CD4-positive, alpha-beta memory T cell (primary cell): Measurements from ENCODE around the gene TRAF2. TPM values are rescaled to one million over a fixed set of nuclear protein-coding genes. Genes with fewer than 3 reads are reported as not detected.

ENCODE experiments used
- CTCF ChIA-PET: fragments of 350-600 bp; sonication (Branson Sonifier 250); formaldehyde crosslinking; loops from one replicate; lab custom pipeline; 2021; ENCODE audit warnings: inconsistent platforms; ENCODE audit not compliant: partially characterized antibody; lab: Charles Lee
- POLR2A ChIA-PET: fragments of 350-600 bp; sonication (Branson Sonifier 250); formaldehyde crosslinking; loops from one replicate; lab custom pipeline; 2021; ENCODE audit not compliant: partially characterized antibody; lab: Charles Lee
- DNase-seq, 5 donors: peaks; one replicate each; pipeline versions ENCODE4 v3.0.0 to v3.0.0-alpha.2; 2020 to 2022; ENCODE audit warnings: mixed read lengths in 1 of 5
- H3K27ac ChIP-seq: one replicate; pipeline ENCODE4 v1.7.0; 2013; ENCODE audit warnings: low read depth, low read length
- H3K27me3 ChIP-seq: 2 replicates; pipeline ENCODE4 v1.7.0; 2013; ENCODE audit warnings: mild to moderate bottlenecking, low read length, moderate library complexity; ENCODE audit not compliant: insufficient read depth
- H3K36me3 ChIP-seq: 2 replicates; pipeline ENCODE4 v1.7.0; 2013; ENCODE audit warnings: mild to moderate bottlenecking, low read length, moderate library complexity; ENCODE audit not compliant: insufficient read depth
- H3K4me1 ChIP-seq: 2 replicates; pipeline ENCODE4 v1.7.0; 2013; ENCODE audit warnings: mild to moderate bottlenecking, low read length, moderate library complexity; ENCODE audit not compliant: insufficient read depth
- H3K4me3 ChIP-seq, 2 donors: one replicate each; pipeline ENCODE4 v1.7.0; 2013; ENCODE audit warnings: low read length in 2 of 2, mild to moderate bottlenecking in 1 of 2
- H3K9me3 ChIP-seq, 2 donors: one replicate each; pipeline ENCODE4 v1.7.0; 2013; ENCODE audit warnings: low read length in 2 of 2, control low read depth in 1 of 2; ENCODE audit not compliant: control insufficient read depth in 1 of 2
- H3K27ac Mint-ChIP-seq, 7 donors: one replicate each; pipeline ENCODE4 v1.8.0; 2020 to 2021; ENCODE audit warnings: mixed read lengths in 7 of 7, mild to moderate bottlenecking in 6 of 7, inconsistent platforms in 3 of 7, moderate library complexity in 3 of 7
- H3K27me3 Mint-ChIP-seq, 2 donors: one replicate each; pipeline ENCODE4 v1.8.0; 2020 to 2021; ENCODE audit warnings: mixed read lengths in 2 of 2
- H3K36me3 Mint-ChIP-seq, 2 donors: one replicate each; pipeline ENCODE4 v1.8.0; 2020 to 2021; ENCODE audit warnings: mixed read lengths in 2 of 2, inconsistent platforms in 1 of 2, mild to moderate bottlenecking in 1 of 2
- H3K4me1 Mint-ChIP-seq, 4 donors: one replicate each; pipeline ENCODE4 v1.8.0; 2020 to 2021; ENCODE audit warnings: mixed read lengths in 4 of 4, mild to moderate bottlenecking in 1 of 4
- H3K4me3 Mint-ChIP-seq, 8 donors: one replicate each; pipeline ENCODE4 v1.8.0; 2020 to 2021; ENCODE audit warnings: mixed read lengths in 8 of 8, mild to moderate bottlenecking in 7 of 8, moderate library complexity in 6 of 8, inconsistent platforms in 3 of 8
- H3K9me3 Mint-ChIP-seq, 8 donors: one replicate each; pipeline ENCODE4 v1.8.0; 2020 to 2021; ENCODE audit warnings: mixed read lengths in 8 of 8, mild to moderate bottlenecking in 5 of 8, inconsistent platforms in 3 of 8, moderate library complexity in 1 of 8
- intact Hi-C: fragments of 100-400 bp; cut with micrococcal nuclease; formaldehyde crosslinking; loops from one replicate; pipeline ENCODE4 v1.15.1; 2023
- polyA plus RNA-seq, 2 donors: library from polyadenylated mRNA; unstranded; fragments of 300-500 nt; fragmentation: Illumina TruSeq; gene quantifications; one replicate each; pipeline ENCODE4 v1.2.3, GENCODE V29; 2021
- total RNA-seq, 2 experiments: library from RNA; stranded (reverse); gene quantifications; one replicate each; pipeline ENCODE4 v1.2.3, GENCODE V29; 2021

Gene TRAF2
- total and polyA plus RNA-seq, 4 experiments from 2014 or later, result 11.1 to 43.2 (median 32.7) TPM

DNA sequence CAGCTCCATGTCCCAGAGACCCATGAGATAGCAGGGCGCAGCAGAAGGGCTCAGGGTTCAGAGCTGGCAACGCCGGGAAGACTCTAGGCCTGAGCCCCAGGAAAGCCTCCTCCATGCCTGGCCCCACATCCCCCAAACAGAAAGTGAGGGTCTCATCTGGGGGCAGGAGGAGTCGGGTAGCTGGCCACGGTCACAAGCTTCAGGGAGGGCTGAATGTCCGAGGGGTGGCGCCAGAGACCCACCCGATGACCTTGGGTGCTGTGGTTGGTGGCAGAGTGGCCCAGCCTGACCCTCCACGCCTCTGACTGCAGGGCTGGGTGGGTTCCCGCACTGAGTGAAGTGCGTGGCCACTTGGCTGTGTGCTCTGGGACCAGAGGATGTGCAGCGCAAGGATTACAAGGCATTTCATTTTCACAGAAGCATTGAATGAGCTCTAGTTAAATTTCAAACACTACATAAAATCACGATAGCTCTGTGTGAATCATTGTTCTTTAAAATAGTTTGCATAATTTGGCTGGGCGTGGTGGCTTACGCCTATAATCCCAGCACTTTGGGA lies 61.7 kb downstream of the TRAF2 start:
- peaks cover 4 to 21% (median 13%) of the 10 kb centered on the region in 4 donors for H3K4me1 Mint-ChIP-seq
- no peaks in the 10 kb centered on the region for H3K27me3 ChIP-seq
- peak overlapping the region; percentile 19 for H3K27ac ChIP-seq
- ChIA-PET POLR2A (interaction anchor here (1.0 to 3.6 kb wide), 14 partner anchors 12 to 141 kb away, joined by 3 to 32 read pairs (median 6); partner anchors contain the start of genes CLIC3, MAN1B1, PAXX and RABL6), CTCF (interaction anchor here (0.6 to 3.5 kb wide), 26 partner anchors 9 to 161 kb away, joined by 3 to 84 read pairs (median 5); partner anchors contain the start of genes AJM1, CLIC3, FUT7 and PAXX)
- no peaks in the 10 kb centered on the region for H3K9me3 Mint-ChIP-seq
- no peaks in the 10 kb centered on the region for H3K27me3 Mint-ChIP-seq
- intact Hi-C loops, result no loop called here
- H3K27ac Mint-ChIP-seq, result peak overlapping the region in 5 of 7 donors; percentile 22 to 83 (median 70)
- H3K4me3 ChIP-seq, result no peak overlapping the region
- no peaks in the 10 kb centered on the region for H3K9me3 ChIP-seq
- H3K4me1 ChIP-seq, result peaks cover 26% of the 10 kb centered on the region
- no peaks in the 10 kb centered on the region for H3K36me3 Mint-ChIP-seq
- H3K4me3 Mint-ChIP-seq, result peak overlapping the region in 6 of 8 donors; percentile 4 to 74 (median 44)
- H3K36me3 ChIP-seq, result no peaks in the 10 kb centered on the region
- no peak for DNase-seq

DNA sequence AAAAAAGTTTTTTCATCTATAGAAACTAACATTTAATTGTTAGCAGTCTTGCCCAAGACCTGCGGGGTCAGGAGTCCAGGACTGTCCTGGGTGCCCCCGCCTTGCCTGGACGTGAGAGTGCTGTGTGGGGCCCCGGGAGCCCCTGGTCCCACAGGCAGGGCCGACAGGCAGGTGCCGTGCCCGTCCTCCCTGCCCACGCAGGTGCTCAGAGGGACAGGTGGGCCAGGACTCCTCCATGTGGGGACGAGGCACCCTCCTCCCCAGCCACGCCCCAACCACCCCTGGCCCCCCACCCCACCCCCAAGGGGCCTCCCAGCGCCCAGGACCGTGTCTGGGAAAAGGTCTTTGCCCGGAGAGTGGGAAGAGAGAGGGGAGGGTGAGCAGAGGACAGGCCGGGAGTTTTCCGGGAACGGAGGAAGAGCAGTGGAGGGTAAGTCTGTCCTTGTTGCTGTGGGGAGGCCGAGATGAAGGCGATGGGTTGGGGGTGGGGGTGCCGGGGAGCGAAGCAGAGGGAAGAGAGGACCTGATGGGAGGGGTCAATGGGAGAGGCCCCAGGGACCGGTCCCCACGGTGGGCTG lies 63.0 kb downstream of the TRAF2 start:
- Mint-ChIP-seq H3K27me3 (no peaks in the 10 kb centered on the region), H3K36me3 (no peaks in the 10 kb centered on the region), H3K4me3 (peak overlapping the region; percentile 78 to 90 (median 82)), H3K27ac (peak overlapping the region; percentile 72 to 90 (median 89)), H3K9me3 (no peaks in the 10 kb centered on the region), H3K4me1 (peaks cover 4 to 21% (median 11%) of the 10 kb centered on the region in 4 donors)
- H3K36me3 ChIP-seq, result no peaks in the 10 kb centered on the region
- no peaks in the 10 kb centered on the region for H3K27me3 ChIP-seq
- intact Hi-C loops, result loop anchor here (1.0 kb wide), 1 partner anchor 86 kb away; no protein-coding TSS in a partner anchor
- ChIA-PET POLR2A (interaction anchor here (1.0 to 3.6 kb wide), 5 partner anchors 36 to 86 kb away, joined by 3 to 32 read pairs (median 12); partner anchors contain the start of genes CLIC3 and PAXX), CTCF (interaction anchor here (1.6 to 3.5 kb wide), 4 partner anchors 16 to 106 kb away, joined by 3 to 84 read pairs (median 32); partner anchors contain the start of genes AJM1 and FUT7)
- H3K4me1 ChIP-seq, result peaks cover 19% of the 10 kb centered on the region
- peak overlapping the region; percentile 82 for H3K27ac ChIP-seq
- DNase-seq, result no peak
- H3K4me3 ChIP-seq, result peak overlapping the region; percentile 29 to 57
- H3K9me3 ChIP-seq, result no peaks in the 10 kb centered on the region

DNA sequence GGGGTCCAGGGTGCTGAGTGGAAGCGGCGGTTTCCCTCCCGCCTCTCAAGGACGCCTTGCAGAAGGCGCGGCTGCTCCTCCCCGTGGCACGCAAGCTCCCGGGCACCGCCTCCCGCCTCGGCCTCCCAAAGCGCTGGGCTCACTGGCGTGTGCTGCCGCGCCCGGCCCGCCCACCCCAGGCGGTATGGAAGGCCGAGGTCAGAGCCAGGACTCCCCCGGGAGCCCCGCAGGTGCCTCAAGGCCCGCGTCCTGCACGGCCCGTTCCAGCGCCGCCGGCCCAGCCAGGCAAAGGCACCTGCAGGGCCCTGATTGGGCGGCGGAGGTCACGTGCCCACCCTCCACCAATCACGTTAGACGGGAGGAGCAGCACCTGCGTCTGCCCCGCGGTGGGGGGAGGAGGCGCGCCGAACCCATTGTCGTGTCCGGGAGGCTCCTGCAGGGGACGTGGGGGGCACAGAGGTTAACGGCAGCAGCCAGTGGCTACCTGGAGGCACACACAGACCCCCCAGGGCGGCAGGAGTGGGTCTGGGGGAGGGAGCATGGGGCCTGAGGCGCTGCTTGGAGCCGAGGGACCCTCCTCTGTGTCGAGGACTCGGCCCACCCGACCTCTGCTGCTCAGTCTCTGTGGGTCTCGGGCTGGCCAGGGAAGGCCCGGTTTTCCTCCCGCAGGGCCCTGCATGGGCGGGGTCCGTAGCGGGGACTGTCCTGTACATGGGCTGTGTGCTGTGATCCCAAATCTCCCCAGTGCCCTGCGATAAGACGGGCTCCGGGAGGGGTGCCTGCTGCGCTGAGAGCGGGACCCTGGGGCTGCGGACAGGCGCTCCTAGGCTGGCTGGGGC lies 63.7 kb downstream of the TRAF2 start:
- H3K36me3 ChIP-seq, result no peaks in the 10 kb centered on the region
- Mint-ChIP-seq H3K9me3 (no peaks in the 10 kb centered on the region), H3K4me3 (peak overlapping the region; percentile 79 to 90 (median 86)), H3K36me3 (no peaks in the 10 kb centered on the region), H3K4me1 (peaks cover 3 to 16% (median 8%) of the 10 kb centered on the region in 4 donors), H3K27ac (peak overlapping the region; percentile 72 to 91 (median 89)), H3K27me3 (no peaks in the 10 kb centered on the region)
- H3K27me3 ChIP-seq, result no peaks in the 10 kb centered on the region
- intact Hi-C loops, result loop anchor here (1.0 kb wide), 2 partner anchors 78 to 85 kb away; partner anchors contain the start of gene ABCA2
- peaks cover 16% of the 10 kb centered on the region for H3K4me1 ChIP-seq
- H3K27ac ChIP-seq, result peak overlapping the region; percentile 82
- H3K9me3 ChIP-seq, result no peaks in the 10 kb centered on the region
- ChIA-PET CTCF (interaction anchor here (1.1 to 3.5 kb wide), 4 partner anchors 10 to 107 kb away, joined by 3 to 51 read pairs (median 8); partner anchors contain the start of genes AJM1 and FUT7), POLR2A (interaction anchor here (1.0 to 3.6 kb wide), 8 partner anchors 11 to 142 kb away, joined by 3 to 32 read pairs (median 10); partner anchors contain the start of genes CLIC3, PAXX and RABL6)
- peak; percentile 93 to 97 (median 95) for DNase-seq
- peak overlapping the region; percentile 29 to 57 for H3K4me3 ChIP-seq

DNA sequence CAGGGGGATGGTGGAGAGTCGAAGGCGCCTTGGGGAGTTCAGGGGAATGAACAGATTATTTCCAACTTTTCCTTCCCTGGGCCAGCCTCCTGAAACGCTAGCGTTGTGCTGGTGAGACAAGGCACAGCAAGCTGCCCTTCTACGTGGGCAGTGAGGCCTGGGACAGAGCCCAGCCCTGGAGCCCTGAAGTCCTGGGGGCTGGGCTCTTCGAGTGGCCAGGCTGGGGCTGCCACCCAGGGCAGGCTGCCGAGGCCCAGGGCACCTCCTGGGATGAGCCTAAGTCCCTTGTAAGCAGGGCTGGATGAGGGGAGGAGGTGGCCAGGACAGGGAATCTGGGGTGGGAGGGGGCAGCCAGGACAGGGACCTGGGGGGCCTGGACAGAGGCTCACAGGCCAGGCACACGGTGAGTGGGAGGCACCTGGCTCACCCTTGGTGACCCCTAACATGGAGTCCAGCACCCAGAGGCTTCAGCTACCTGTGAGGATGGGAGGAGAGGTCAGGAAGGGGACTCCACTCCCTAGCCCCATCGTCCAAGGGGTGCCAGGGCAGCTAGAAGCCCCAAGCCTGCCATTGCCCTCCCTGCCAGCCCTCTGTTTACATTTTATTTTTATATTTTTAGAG lies 64.5 kb downstream of the TRAF2 start:
- POLR2A ChIA-PET, result interaction anchor here (0.6 to 2.2 kb wide), 7 partner anchors 10 to 286 kb away, joined by 3 to 14 read pairs (median 5); partner anchors contain the start of genes CLIC3, PAXX and RABL6
- no peak for DNase-seq
- H3K27me3 ChIP-seq, result no peaks in the 10 kb centered on the region
- intact Hi-C loops, result loop anchor here (1.0 kb wide), 1 partner anchor 78 kb away; the partner anchor contains the start of gene ABCA2
- H3K4me3 ChIP-seq, result peak overlapping the region in 1 of 2 donors; percentile 22
- peak overlapping the region; percentile 77 to 88 (median 82) for H3K4me3 Mint-ChIP-seq
- CTCF ChIA-PET, result interaction anchor here (0.6 to 3.4 kb wide), 6 partner anchors 10 to 108 kb away, joined by 3 to 12 read pairs (median 3); partner anchors contain the start of genes AJM1 and PAXX
- H3K9me3 ChIP-seq, result no peaks in the 10 kb centered on the region
- H3K9me3 Mint-ChIP-seq, result no peaks in the 10 kb centered on the region
- peaks cover 12% of the 10 kb centered on the region for H3K4me1 ChIP-seq
- no peaks in the 10 kb centered on the region for H3K27me3 Mint-ChIP-seq
- no peaks in the 10 kb centered on the region for H3K36me3 Mint-ChIP-seq
- H3K36me3 ChIP-seq, result no peaks in the 10 kb centered on the region
- H3K27ac Mint-ChIP-seq, result peak overlapping the region; percentile 70 to 91 (median 78)
- peaks cover 3 to 16% (median 7%) of the 10 kb centered on the region in 4 donors for H3K4me1 Mint-ChIP-seq
- peak overlapping the region; percentile 82 for H3K27ac ChIP-seq

DNA sequence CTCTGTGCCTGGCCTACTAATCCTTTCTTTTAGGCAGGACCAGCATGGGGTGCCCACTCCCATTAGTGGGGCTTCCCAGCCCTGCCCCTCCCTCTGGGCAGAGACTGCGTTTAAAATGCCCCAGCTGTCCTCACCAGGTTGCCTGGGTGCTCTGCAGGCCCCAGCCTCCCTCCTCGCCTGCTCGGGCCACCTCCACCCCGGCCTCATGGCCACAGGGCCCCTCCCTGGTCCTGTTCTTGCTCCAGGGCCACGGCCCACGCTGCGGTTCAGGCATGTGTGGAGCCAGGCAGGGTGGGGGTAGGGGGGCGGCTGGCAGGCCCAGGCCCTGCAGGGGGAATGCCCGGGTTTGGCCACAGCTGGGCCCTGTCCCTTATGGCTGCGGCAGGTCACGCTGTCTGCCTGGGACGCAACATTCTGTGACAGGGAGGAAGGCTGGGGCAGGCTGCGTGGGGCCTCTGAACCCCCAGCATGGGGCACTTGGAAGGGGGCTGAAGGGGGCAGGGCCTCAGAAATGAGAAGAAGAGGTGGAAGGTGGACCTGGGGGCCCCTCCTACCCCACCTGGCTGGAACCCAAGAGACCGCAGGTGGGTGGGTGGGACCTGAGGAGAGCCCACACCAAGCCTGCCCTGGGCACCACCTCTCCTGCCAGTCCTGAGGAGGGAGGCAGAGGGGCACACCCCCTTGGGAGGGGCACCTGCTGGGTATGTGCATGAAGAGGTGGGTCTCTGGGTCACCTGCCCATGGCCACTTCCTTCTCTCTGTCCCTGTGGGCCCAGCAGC lies 65.4 kb downstream of the TRAF2 start, which contains the start of gene LCN12:
Gene LCN12, plus strand, starts transcription at position 733 of the 780 bp plus-strand sequence. CDS start 55 bp downstream, outside the sequence.
- DNase-seq, result no peak
- CTCF ChIA-PET, result interaction anchor here (0.6 to 1.2 kb wide), 4 partner anchors 9 to 78 kb away, joined by 3 read pairs; partner anchors contain the start of gene PAXX
- intact Hi-C loops, result no loop called here

More for the DNA sequence above, 65.4 kb downstream of the TRAF2 start, which contains the start of gene LCN12:
- H3K27me3 ChIP-seq, result no peaks in the 10 kb centered on the region
- H3K4me1 ChIP-seq, result peaks cover 12% of the 10 kb centered on the region
- Mint-ChIP-seq H3K4me1 (peaks cover 5 to 16% (median 10%) of the 10 kb centered on the region in 4 donors), H3K36me3 (peaks cover 0 to 7% of the 10 kb centered on the region in 2 donors), H3K9me3 (peaks cover 0 to 6% (median 0%) of the 10 kb centered on the region in 8 donors), H3K4me3 (peak within 1 kb of the TSS in 1 of 8 donors; percentile 36), H3K27ac (peak within 1 kb of the TSS in 3 of 7 donors; percentile 27 to 72 (median 56)), H3K27me3 (no peaks in the 10 kb centered on the region)
- POLR2A ChIA-PET, result interaction anchor here (1.0 to 2.2 kb wide), 5 partner anchors 9 to 144 kb away, joined by 3 to 14 read pairs (median 5); partner anchors contain the start of genes CLIC3 and RABL6
- H3K9me3 ChIP-seq, result no peaks in the 10 kb centered on the region
- H3K36me3 ChIP-seq, result no peaks in the 10 kb centered on the region
- H3K4me3 ChIP-seq, result no peak within 1 kb of the TSS
- no peak within 1 kb of the TSS for H3K27ac ChIP-seq
